ENCODE measurements around the gene MYG1.
A peak's percentile ranks its signal among the peaks of the same experiment; 100 is the strongest.
"Not testable (repeated sequence)": the region's sequence is repeated elsewhere in the genome, so short reads cannot be mapped to it uniquely, and the experiment has no call there.

The MYG1 gene

GRCh38 chr12:53295891-53296219 lies 3.6 kb upstream of the MYG1 start:
- Histone ChIP-seq H2BK5ac (ENCODE audit: low read depth, low read length, poor library complexity) (no peak overlapping the region), H2AFZ (ENCODE audit: insufficient read depth, low read length, poor library complexity) (peak overlapping the region; percentile 78), H3K4me3 (ENCODE audit: low read depth, low read length) (peak overlapping the region; percentile 88), H4K8ac (ENCODE audit: low read depth, low read length) (peak overlapping the region; percentile 95), H2BK120ac (ENCODE audit: insufficient read depth, low read length, poor library complexity) (peak overlapping the region; percentile 36), H2AK5ac (ENCODE audit: low read length) (peak overlapping the region; percentile 26), H3K18ac (ENCODE audit: low read length) (peak overlapping the region; percentile 72), H2BK12ac (ENCODE audit: low read length) (no peak overlapping the region), H3K9me3 (ENCODE audit: insufficient read depth, low read depth, low read length) (peaks cover 3% of the 10 kb centered on the region), H3K36me3 (ENCODE audit: control insufficient read depth in 1 of 2, insufficient read depth in 2 of 2, low read length in 2 of 2) (peaks cover 24 to 28% of the 10 kb centered on the region in 2 experiments), H4K12ac (ENCODE audit: low read depth, low read length) (peak overlapping the region; percentile 86), H3K14ac (ENCODE audit: low read length) (peak overlapping the region; percentile 63), H3K4ac (ENCODE audit: low read depth, low read length) (peak overlapping the region; percentile 72), H3K4me1 (ENCODE audit: control insufficient read depth in 1 of 2, insufficient read depth in 2 of 2, low read length in 2 of 2) (peaks cover 6 to 13% of the 10 kb centered on the region in 2 experiments), H3K9ac (ENCODE audit: low read length) (peak overlapping the region; percentile 71), H4K91ac (ENCODE audit: low read depth, low read length) (peak overlapping the region; percentile 28), H3K4me2 (ENCODE audit: low read length) (peak overlapping the region; percentile 68), H3K27me3 (ENCODE audit: insufficient read depth, low read length) (no peaks in the 10 kb centered on the region), H3K79me2 (ENCODE audit: control insufficient read depth, insufficient read depth, low read length, poor library complexity) (peaks cover 9% of the 10 kb centered on the region), H3K27ac (ENCODE audit: low read depth, low read length) (peak overlapping the region; percentile 30), H3K23ac (ENCODE audit: low read length) (no peak overlapping the region), H3K79me1 (ENCODE audit: low read length) (peaks cover 9% of the 10 kb centered on the region)
- no peak for DNase-seq
- WGBS (ENCODE audit: extremely low coverage, insufficient coverage, insufficient read length) = no CpG with 5 or more reads among the region's 12 CpGs

GRCh38 chr12:53297106-53297505 lies 2.4 kb upstream of the MYG1 start:
- peaks cover 6 to 13% of the 10 kb centered on the region in 2 experiments for H3K4me1 ChIP-seq (ENCODE audit: control insufficient read depth in 1 of 2, insufficient read depth in 2 of 2, low read length in 2 of 2)
- not testable (repeated sequence) for H3K27ac ChIP-seq (ENCODE audit: low read depth, low read length); H4K8ac ChIP-seq (ENCODE audit: low read depth, low read length); H4K91ac ChIP-seq (ENCODE audit: low read depth, low read length); H3K14ac ChIP-seq (ENCODE audit: low read length); H2AFZ ChIP-seq (ENCODE audit: insufficient read depth, low read length, poor library complexity); DNase-seq; H3K27me3 ChIP-seq (ENCODE audit: insufficient read depth, low read length); H3K9me3 ChIP-seq (ENCODE audit: insufficient read depth, low read depth, low read length); H3K4ac ChIP-seq (ENCODE audit: low read depth, low read length); H3K9ac ChIP-seq (ENCODE audit: low read length); H2BK5ac ChIP-seq (ENCODE audit: low read depth, low read length, poor library complexity); H2AK5ac ChIP-seq (ENCODE audit: low read length); H3K23ac ChIP-seq (ENCODE audit: low read length); H3K79me2 ChIP-seq (ENCODE audit: control insufficient read depth, insufficient read depth, low read length, poor library complexity); H2BK12ac ChIP-seq (ENCODE audit: low read length); H2BK120ac ChIP-seq (ENCODE audit: insufficient read depth, low read length, poor library complexity); H3K4me2 ChIP-seq (ENCODE audit: low read length); H4K12ac ChIP-seq (ENCODE audit: low read depth, low read length); H3K4me3 ChIP-seq (ENCODE audit: low read depth, low read length); H3K18ac ChIP-seq (ENCODE audit: low read length); H3K79me1 ChIP-seq (ENCODE audit: low read length)
- H3K36me3 ChIP-seq (ENCODE audit: control insufficient read depth in 1 of 2, insufficient read depth in 2 of 2, low read length in 2 of 2) = peaks cover 19 to 23% of the 10 kb centered on the region in 2 experiments
- WGBS (ENCODE audit: extremely low coverage, insufficient coverage, insufficient read length) = no CpG with 5 or more reads among the region's 10 CpGs

- no peak overlapping the region for H2AK5ac ChIP-seq (ENCODE audit: low read length)
- peaks cover 9% of the 10 kb centered on the region for H3K79me2 ChIP-seq (ENCODE audit: control insufficient read depth, insufficient read depth, low read length, poor library complexity)
- H3K9me3 ChIP-seq (ENCODE audit: insufficient read depth, low read depth, low read length) = peaks cover 3% of the 10 kb centered on the region
- H4K12ac ChIP-seq (ENCODE audit: low read depth, low read length) = no peak overlapping the region
- H2BK12ac ChIP-seq (ENCODE audit: low read length) = no peak overlapping the region
- H3K79me1 ChIP-seq (ENCODE audit: low read length) = peaks cover 9% of the 10 kb centered on the region
- H3K27me3 ChIP-seq (ENCODE audit: insufficient read depth, low read length) = no peaks in the 10 kb centered on the region
- H3K4ac ChIP-seq (ENCODE audit: low read depth, low read length) = no peak overlapping the region
- no peak overlapping the region for H4K91ac ChIP-seq (ENCODE audit: low read depth, low read length)
- no peak overlapping the region for H4K8ac ChIP-seq (ENCODE audit: low read depth, low read length)
- peaks cover 6 to 13% of the 10 kb centered on the region in 2 experiments for H3K4me1 ChIP-seq (ENCODE audit: control insufficient read depth in 1 of 2, insufficient read depth in 2 of 2, low read length in 2 of 2)
- no peak overlapping the region for H2BK5ac ChIP-seq (ENCODE audit: low read depth, low read length, poor library complexity)
- no CpG with 5 or more reads among the region's 5 CpGs for WGBS (ENCODE audit: extremely low coverage, insufficient coverage, insufficient read length)
- no peak overlapping the region for H3K4me2 ChIP-seq (ENCODE audit: low read length)
- H3K27ac ChIP-seq (ENCODE audit: low read depth, low read length) = no peak overlapping the region
- no peak overlapping the region for H3K14ac ChIP-seq (ENCODE audit: low read length)
- no peak overlapping the region for H3K9ac ChIP-seq (ENCODE audit: low read length)
- DNase-seq = peak; percentile 48 to 91
- no peak overlapping the region for H3K4me3 ChIP-seq (ENCODE audit: low read depth, low read length)
- no peak overlapping the region for H2AFZ ChIP-seq (ENCODE audit: insufficient read depth, low read length, poor library complexity)
- H2BK120ac ChIP-seq (ENCODE audit: insufficient read depth, low read length, poor library complexity) = no peak overlapping the region
- no peak overlapping the region for H3K23ac ChIP-seq (ENCODE audit: low read length)
- H3K18ac ChIP-seq (ENCODE audit: low read length) = no peak overlapping the region
- peaks cover 18 to 21% of the 10 kb centered on the region in 2 experiments for H3K36me3 ChIP-seq (ENCODE audit: control insufficient read depth in 1 of 2, insufficient read depth in 2 of 2, low read length in 2 of 2)
These were observed 1.3 kb upstream of the MYG1 start for GRCh38 chr12:53298164-53298563.

- Histone ChIP-seq H2BK12ac (ENCODE audit: low read length) (no peak overlapping the region), H3K14ac (ENCODE audit: low read length) (no peak overlapping the region), H3K4me2 (ENCODE audit: low read length) (peak overlapping the region; percentile 89), H2BK120ac (ENCODE audit: insufficient read depth, low read length, poor library complexity) (no peak overlapping the region), H3K4me1 (ENCODE audit: control insufficient read depth in 1 of 2, insufficient read depth in 2 of 2, low read length in 2 of 2) (peaks cover 6 to 13% of the 10 kb centered on the region in 2 experiments), H3K27me3 (ENCODE audit: insufficient read depth, low read length) (no peaks in the 10 kb centered on the region), H2AK5ac (ENCODE audit: low read length) (no peak overlapping the region), H2AFZ (ENCODE audit: insufficient read depth, low read length, poor library complexity) (peak overlapping the region; percentile 2), H3K4ac (ENCODE audit: low read depth, low read length) (no peak overlapping the region), H4K8ac (ENCODE audit: low read depth, low read length) (peak overlapping the region; percentile 57), H3K36me3 (ENCODE audit: control insufficient read depth in 1 of 2, insufficient read depth in 2 of 2, low read length in 2 of 2) (peaks cover 16 to 22% of the 10 kb centered on the region in 2 experiments), H4K12ac (ENCODE audit: low read depth, low read length) (no peak overlapping the region), H3K4me3 (ENCODE audit: low read depth, low read length) (no peak overlapping the region), H4K91ac (ENCODE audit: low read depth, low read length) (peak overlapping the region; percentile 64), H3K9ac (ENCODE audit: low read length) (no peak overlapping the region), H3K79me1 (ENCODE audit: low read length) (peaks cover 9% of the 10 kb centered on the region), H3K27ac (ENCODE audit: low read depth, low read length) (peak overlapping the region; percentile 65), H3K9me3 (ENCODE audit: insufficient read depth, low read depth, low read length) (peaks cover 3% of the 10 kb centered on the region), H3K23ac (ENCODE audit: low read length) (no peak overlapping the region), H3K79me2 (ENCODE audit: control insufficient read depth, insufficient read depth, low read length, poor library complexity) (peaks cover 9% of the 10 kb centered on the region), H3K18ac (ENCODE audit: low read length) (no peak overlapping the region), H2BK5ac (ENCODE audit: low read depth, low read length, poor library complexity) (peak overlapping the region; percentile 29)
- peak; percentile 87 to 99 for DNase-seq
- WGBS (ENCODE audit: extremely low coverage, insufficient coverage, insufficient read length) = no CpG with 5 or more reads among the region's 5 CpGs
These were observed 418 bp upstream of the MYG1 start for GRCh38 chr12:53299101-53299453.
